Measurements from ENCODE around the gene ZNHIT2. TPM values are rescaled to one million over a fixed set of nuclear protein-coding genes. Genes with fewer than 3 reads are reported as not detected.

ZNHIT2 gene
- total and polyA plus RNA-seq, 2 of the 8 experiments (the other 6 are each of a cell fraction or from before 2014, with no cell fraction given) = 13.0 to 16.1 TPM

DNA sequence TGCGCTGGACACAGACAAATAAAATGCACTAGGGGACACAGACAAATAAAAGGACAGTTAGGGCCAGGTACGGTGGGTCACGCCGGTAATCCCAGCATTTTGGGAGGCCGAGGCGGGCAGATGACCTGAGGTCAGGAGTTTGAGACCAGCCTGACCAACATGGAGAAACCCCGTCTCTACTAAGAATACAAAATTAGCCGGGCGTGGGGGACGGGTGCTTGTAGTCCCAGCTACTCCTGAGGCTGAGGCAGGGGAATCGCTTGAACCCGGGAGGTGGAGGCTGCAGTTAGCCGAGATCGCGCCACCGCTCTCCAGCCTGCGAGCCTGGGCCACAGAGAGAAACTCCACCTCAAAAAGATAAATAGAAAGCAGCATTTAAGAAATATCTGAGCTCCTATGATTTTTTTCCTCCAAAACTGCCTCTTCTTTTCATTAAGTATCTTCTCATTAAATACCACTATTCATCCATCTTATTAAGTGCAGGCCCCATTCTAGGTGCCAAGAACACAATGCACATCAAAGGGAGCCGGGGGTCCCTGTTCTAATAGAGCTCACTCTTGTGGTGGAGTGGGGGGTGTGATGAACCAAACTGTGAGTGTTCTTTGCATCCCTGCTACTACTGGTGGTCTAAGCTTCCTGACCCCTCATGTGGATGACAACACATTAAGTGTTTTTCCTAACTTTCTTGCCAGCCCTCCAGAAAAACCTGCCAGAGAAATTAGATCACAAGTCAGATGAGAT lies 766 bp upstream of the ZNHIT2 start (continued):
- TF ChIP-seq ATF3 (IDR thresholded peaks at IDR 0.05; ENCODE audit: insufficient read depth, low read depth, low read length) (no peak), POLR2AphosphoS5 (IDR thresholded peaks at IDR 0.05; ENCODE audit: low read depth, low read length) (no peak), EZH2 (IDR thresholded peaks at IDR 0.05; ENCODE audit: low read depth, low read length, severe bottlenecking) (no peak), KDM1A (IDR thresholded peaks at IDR 0.05; ENCODE audit: borderline replicate concordance, low read length) (no peak)
